Stimulated activated naive CD8-positive, alpha-beta T cell treated with anti-CD3 and anti-CD28 coated beads, Interleukin-15, Interleukin-2, amounts not matched to agents 100 U/mL and 50 U/mL, for 24 hours (primary cell): ENCODE results near the gene PPP2R5E.

Experiments used
- ATAC-seq: fragments of 150-1000 bp; cut with Tn5 transposase; one replicate; pipeline ENCODE4 v1.10.0; 2021
- DNase-seq: peaks from one replicate; pipeline ENCODE4 v3.0.0; 2021

PPP2R5E gene

GRCh38 chr14:63432228-63432627 is 110.9 kb downstream of the PPP2R5E start:
- ATAC-seq (no peak), DNase-seq (no peak)

- ATAC-seq (no peak), DNase-seq (no peak)
Observed at GRCh38 chr14:63431466-63431865, 111.7 kb downstream of the PPP2R5E start.

GRCh38 chr14:63428486-63428885 is 114.7 kb downstream of the PPP2R5E start:
- ATAC-seq (no peak), DNase-seq (no peak)

GRCh38 chr14:63426838-63427352 is 116.3 kb downstream of the PPP2R5E start:
- DNase-seq (no peak), ATAC-seq (no peak)

GRCh38 chr14:63423889-63424288 is 119.3 kb downstream of the PPP2R5E start:
- ATAC-seq, result no peak
- DNase-seq, result no peak

- no peak for ATAC-seq
- DNase-seq, result no peak
Observed at GRCh38 chr14:63423381-63423780, 119.8 kb downstream of the PPP2R5E start.

GRCh38 chr14:63421919-63422318 is 121.3 kb downstream of the PPP2R5E start:
- ATAC-seq (no peak), DNase-seq (no peak)

GRCh38 chr14:63421226-63421625 is 122.0 kb downstream of the PPP2R5E start:
- DNase-seq (no peak), ATAC-seq (no peak)

GRCh38 chr14:63418020-63418419 is 125.2 kb downstream of the PPP2R5E start:
- ATAC-seq, result no peak
- DNase-seq, result no peak

- ATAC-seq (no peak), DNase-seq (no peak)
Observed at GRCh38 chr14:63413009-63413408, 130.2 kb downstream of the PPP2R5E start.

- ATAC-seq, result no peak
- no peak for DNase-seq
Observed at GRCh38 chr14:63406333-63406732, 136.8 kb downstream of the PPP2R5E start.

GRCh38 chr14:63405715-63406114 is 137.5 kb downstream of the PPP2R5E start:
- no peak for ATAC-seq
- no peak for DNase-seq

GRCh38 chr14:63404906-63405305 is 138.3 kb downstream of the PPP2R5E start:
- ATAC-seq, result no peak

GRCh38 chr14:63401646-63402045 is 141.5 kb downstream of the PPP2R5E start:
- no peak for DNase-seq
- ATAC-seq, result no peak

More at GRCh38 chr14:63404906-63405305, 138.3 kb downstream of the PPP2R5E start:
- no peak for DNase-seq

GRCh38 chr14:63398952-63399351 is 144.2 kb downstream of the PPP2R5E start:
- DNase-seq (no peak), ATAC-seq (no peak)

GRCh38 chr14:63394841-63395240 is 148.3 kb downstream of the PPP2R5E start:
- DNase-seq, result no peak
- no peak for ATAC-seq

GRCh38 chr14:63394432-63394831 is 148.7 kb downstream of the PPP2R5E start:
- DNase-seq, result no peak
- no peak for ATAC-seq

- DNase-seq (no peak), ATAC-seq (no peak)
Observed at GRCh38 chr14:63393012-63393411, 150.2 kb downstream of the PPP2R5E start.

GRCh38 chr14:63392236-63392635 is 150.9 kb downstream of the PPP2R5E start:
- DNase-seq, result no peak
- ATAC-seq, result no peak

GRCh38 chr14:63388766-63389431 is 154.3 kb downstream of the PPP2R5E start:
- ATAC-seq, result peak; percentile 78
- DNase-seq, result peak; percentile 68

- DNase-seq (no peak), ATAC-seq (no peak)
Observed at GRCh38 chr14:63387711-63388110, 155.5 kb downstream of the PPP2R5E start.

- peak; percentile 12 for DNase-seq
Observed at GRCh38 chr14:63383776-63384367, 159.3 kb downstream of the PPP2R5E start.

GRCh38 chr14:63378444-63378843 is 164.7 kb downstream of the PPP2R5E start:
- no peak for ATAC-seq
- DNase-seq, result no peak

More at GRCh38 chr14:63383776-63384367, 159.3 kb downstream of the PPP2R5E start:
- ATAC-seq, result peak; percentile 97

- ATAC-seq, result no peak
- DNase-seq, result no peak
Observed at GRCh38 chr14:63375769-63376168, 167.4 kb downstream of the PPP2R5E start.
